SK-N-DZ (cell line): ENCODE results near the gene PIK3C2G.

Source experiments
- DNase-seq: peaks from one replicate; pipeline ENCODE4 v3.0.0-alpha.2; 2015; ENCODE audit warnings: low spot score

The PIK3C2G gene

DNA sequence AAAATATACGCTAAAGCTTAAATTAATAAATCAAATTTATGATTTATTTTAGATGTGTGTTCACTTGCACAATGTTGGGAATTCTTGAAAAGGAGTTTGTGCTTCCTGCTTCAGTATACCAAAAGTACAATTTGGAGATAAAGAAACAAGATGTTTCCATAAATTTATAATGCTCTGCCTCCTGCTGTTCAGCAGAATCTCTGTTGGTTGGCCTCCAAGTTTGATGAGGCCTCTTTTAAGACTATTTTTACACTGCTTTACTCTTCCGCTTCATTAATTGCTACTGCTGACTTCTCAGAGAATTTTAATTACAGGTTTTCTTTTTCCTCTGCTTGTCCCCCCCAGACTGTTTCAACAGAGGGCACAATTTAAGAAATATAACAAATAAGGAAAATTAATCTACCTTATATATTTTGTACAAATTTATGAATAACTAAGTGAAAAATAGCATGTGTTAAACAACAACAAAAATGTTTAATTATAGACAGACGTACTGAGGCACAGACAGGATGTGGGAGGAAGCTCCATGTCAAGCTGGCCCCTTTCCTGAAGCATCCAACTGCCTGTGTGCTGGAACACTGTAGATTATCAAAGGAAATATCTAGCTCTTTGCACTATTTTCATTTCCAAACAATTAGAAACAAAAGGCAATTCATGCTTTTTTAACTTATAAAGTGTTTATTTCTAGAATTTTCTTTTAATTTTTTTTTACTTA is 83.9 kb downstream of the PIK3C2G start:
- no peak for DNase-seq

DNA sequence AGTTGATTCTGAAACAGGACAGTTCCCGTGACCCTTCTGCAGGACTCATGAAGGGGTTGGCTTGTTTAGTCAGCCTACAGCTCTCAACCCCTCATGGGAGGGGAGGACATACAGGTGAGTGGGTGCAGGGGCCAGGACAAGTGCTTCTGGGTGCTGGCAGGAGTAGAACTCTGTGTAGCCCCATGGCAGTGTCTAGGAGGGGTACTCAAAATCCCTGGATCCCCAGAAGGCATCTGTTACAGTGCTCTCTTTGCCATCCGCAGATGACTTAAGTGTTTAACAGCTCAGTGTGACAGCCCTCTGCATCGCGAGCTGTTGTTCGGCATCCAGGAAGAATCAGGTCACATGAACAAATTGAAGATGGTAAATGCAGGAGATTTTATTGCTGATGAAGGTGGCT is 91.0 kb downstream of the PIK3C2G start:
- DNase-seq: no peak

DNA sequence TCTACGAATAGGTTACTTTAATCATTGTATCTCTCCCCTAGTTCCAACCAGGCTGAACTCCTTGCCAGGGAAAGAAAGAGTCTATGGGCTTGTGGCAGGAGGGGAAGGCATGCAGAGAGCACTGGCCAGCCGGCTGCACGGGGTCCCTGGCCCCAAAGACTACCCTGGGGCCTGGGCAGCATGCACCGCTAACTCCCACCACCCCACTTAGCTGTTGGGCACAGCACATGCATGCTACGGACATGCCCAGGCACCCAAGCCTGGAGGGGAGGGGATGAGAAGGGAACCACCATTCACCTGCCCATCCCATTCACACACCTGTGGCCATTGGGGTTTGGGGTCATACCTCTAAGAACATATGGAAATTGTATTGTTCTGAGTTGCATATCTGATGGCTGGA is 94.1 kb downstream of the PIK3C2G start:
- no peak for DNase-seq

DNA sequence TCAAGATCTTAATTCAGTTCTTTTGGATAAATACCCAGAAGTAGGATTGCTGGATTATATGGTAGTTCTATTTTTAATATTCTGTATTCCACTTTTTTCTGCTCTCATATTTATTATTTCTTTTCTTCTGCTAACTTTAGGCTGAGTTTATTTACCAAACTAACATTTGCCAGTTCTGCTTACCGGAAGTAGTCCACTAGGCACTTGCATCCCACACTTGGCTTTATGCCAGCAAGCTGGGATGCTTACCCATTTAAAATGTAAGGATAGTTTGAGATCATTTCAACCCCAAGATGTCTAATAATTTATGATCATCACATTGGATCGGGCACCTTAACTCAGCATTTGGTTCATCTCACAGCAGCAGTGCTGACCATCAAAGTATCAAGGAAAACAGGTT is 96.8 kb downstream of the PIK3C2G start:
- no peak for DNase-seq

DNA sequence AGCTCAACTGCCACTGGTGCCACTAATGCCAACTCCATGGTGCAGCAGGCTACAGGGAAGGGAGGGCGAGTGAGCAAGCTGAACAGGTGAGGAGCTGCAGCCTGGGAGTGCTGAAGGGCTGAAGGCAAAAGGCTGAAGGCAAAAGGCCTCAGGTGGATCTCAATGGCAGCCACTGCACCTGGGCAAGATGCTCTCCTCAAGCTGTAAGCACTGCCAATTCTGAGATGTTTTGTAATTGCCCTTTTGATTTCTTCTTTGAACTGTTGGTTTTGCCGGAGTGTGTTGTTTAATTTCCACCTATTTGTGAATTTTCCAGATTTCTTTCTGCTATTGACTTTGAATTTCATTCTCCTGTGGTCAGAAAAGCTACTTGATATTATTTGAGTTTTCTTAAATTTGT is 97.6 kb downstream of the PIK3C2G start:
- no peak for DNase-seq

DNA sequence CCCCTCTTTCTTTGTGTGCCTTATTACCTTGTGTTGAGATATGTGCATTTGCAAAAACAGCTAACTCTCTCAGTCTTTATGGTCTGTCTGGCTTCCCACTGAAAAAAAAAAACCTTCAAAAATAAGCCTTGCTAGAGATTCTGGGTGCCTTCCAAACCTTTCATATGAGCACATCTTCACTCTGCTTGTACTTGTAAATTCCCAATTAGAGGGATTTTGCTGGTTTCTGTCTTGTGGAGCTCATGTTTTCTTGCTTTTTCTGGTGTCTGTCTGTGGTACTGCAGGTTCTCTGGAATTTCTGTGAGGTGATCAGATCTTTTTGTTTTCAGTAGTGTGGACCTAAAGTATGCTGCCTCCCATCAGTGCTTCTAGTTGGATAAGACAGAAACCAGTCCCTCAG is 100.1 kb downstream of the PIK3C2G start:
- DNase-seq: no peak

DNA sequence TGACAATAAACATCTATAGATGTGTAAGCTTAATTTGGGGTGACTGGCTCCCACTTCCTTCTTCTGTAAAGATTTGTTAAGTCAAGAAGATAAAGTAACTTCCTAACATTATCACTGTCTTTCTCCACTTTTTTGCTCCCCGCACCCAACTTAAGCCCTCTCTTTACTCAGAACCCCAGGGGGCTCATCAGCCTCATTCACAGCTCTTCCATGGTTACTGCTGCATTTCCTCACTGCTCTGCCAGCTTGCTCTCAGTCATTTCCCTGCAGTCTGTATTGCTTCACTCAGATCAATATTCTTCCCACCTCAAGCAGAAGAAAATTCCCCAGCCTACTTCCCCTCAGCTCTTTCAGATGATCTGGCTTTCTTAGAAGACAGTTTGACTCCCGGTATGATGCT is 102.0 kb downstream of the PIK3C2G start:
- no peak for DNase-seq

DNA sequence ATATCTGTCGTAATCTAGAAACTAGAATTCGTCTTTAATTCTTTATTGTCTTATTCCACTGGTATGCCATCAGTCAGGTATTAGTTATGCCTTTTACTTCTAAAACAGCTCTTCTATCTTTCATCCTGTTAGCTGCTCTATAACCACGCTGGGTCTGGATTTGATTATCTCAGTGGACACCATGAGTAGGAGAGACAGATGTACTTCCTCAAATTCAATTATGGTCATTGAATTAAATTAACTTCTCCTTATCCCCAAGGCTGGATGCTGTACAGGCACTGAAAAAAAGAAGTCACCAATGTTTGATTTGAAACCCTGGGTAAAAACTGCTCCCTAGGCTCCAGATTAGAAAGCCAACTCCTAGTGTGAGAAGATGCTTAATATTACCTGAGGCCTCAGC is 107.3 kb downstream of the PIK3C2G start:
- DNase-seq: peak; percentile 99

DNA sequence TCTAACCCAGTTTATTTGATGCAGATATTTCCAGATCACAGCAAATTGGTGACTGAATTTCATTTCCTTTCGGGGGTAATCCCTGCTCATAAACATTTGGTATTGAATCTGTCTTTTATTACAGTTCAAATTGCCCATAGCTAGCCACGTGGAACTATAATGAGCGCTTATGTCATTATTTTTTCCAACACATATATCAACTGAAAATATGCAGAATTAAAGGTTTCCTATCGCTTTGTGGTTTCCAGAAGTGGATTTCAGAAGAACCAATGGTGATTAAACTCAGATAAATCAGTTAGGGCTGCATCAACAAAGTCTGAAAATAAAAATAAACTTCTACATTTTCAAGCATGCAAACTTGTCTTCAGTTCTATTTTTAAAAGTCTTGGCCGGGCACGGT is 111.9 kb downstream of the PIK3C2G start:
- no peak for DNase-seq

DNA sequence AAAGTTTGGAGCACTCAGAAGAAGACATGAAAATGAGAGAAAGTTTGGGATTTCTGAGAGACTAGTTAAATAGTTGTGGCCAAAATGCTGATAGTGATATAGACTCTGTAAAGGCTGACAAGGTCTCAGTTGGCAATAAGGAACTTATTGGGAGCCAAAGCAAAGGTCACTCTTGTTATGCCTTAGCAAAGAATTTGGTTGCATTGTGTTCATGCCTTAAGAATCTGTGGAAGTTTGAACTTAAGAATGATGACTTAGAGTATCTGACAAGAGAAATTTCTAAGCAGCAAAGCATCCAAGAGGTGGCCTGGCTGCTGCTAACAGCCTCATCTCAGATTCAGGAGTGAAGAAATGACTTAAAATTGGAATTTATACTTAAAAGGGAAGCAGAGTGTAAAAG is 113.8 kb downstream of the PIK3C2G start:
- no peak for DNase-seq

DNA sequence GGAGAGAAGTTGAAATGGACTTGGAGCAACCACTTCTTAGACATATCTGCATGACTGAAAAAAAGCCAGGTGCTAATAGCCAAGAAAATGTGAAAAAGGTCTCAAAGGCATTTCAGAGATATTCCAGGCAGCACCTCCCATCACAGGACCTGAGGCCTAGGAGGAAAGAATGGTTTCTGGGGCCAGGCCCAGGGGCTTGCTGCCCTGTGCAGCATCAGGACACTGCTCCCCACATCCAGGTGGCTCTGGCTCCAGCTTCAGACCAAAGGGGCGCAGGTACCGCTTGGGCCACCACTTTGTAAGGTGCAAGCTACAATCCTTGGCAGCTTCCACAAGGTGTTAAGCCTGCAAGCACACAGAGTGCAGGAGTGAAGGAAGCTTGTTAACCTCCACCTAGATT is 114.3 kb downstream of the PIK3C2G start:
- DNase-seq: no peak

DNA sequence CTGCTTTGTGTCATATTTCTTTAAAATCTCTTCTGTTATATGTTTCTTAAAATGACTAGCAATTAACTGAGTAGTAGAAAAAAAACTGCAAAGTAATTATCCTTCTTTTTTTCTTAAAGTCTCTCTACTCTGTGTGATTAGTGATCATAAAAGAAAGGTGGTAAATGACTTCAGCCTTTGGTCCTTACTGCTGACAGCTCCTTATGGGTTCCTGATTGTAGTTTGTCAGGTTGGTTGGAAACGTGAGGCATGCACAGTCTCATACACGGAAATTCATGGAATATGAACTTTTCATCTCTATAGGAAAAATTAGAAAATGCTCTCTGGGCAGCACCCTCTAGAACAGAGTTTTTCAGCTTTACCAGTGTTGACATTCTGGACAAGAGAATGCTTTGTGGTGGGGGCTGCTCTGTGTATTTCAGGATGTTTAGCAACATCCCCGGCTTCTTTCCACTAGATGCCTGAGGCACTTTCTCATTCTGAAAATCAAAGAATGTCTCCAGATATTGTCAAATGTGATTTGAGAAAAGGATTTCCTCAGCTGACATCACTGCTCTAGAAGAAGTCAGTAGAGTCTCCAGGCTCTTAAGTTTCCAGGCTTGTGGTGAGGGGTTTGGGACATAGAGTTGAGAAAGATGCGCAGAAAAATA is 121.0 kb downstream of the PIK3C2G start:
- DNase-seq: no peak

DNA sequence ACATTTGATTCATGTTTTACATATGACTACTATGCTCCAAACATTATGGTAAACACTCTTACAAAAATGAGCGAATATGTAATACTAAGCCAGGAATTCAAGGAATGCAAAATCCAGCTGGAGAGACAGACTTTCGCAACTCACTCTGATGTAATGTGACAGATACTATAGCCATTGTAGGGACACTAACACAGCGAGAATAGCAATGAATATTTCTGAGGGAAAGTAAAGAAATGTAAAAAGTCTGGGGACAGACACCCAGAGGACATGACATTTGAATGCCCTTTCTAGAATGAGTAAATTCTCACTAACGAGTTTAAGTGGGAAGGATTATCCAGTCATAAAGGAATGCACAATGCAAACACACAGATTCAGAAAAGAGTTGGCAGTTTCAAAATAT is 121.9 kb downstream of the PIK3C2G start:
- DNase-seq: no peak

DNA sequence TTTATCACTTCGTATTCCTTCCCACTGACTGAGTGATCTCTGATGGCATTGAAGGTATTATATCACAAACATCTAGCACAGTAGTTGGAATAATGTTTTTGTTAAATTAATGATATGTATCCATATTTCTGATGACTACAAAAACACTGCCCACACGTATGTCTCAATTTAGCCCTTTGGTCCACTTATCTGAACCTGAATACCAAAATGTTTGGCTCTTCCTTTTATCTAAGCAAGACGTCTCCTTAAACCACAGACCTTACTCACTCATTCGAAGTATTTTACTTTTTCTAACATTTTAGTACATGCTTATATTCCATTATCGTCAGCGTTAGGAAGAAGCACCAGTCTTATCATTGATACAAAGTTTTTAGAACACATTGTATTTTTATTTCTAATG is 126.4 kb downstream of the PIK3C2G start:
- no peak for DNase-seq

DNA sequence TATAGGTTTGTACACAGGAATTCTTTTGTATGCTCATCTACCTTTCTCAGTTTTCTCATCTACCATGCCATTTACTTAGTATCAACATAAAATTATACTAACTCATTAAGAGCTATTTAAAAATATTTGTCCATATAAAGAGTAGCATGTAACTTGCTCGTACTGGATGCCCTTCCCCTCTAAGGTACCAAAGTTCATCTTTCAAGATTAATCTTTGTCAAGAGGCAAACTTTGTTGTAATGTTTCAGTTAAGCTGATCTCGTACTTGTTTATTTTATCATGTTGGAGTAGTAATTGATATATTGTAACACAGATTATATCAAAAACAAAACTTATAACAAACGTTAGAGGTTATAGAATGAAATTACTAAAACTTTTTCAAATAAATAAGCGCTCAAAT is 128.5 kb downstream of the PIK3C2G start:
- no peak for DNase-seq

DNA sequence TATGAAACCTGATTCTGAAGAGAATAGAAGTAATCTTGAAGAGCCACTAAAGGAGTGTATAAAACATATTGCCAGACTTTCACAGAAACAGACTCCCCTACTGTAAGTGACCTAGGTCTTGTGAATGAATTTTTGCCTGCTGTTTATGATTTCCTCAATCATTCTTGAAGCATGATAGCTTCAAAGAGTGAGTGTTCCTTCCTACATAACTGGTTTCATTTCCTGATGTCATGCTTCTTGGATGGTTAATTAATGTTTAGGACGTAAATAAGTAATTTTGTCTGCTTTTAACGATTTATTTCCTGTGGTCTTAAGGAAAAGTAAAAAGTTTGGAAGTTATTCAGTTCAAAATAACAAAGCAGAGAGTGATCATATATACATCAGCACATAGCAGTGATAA is 129.8 kb downstream of the PIK3C2G start:
- no peak for DNase-seq

DNA sequence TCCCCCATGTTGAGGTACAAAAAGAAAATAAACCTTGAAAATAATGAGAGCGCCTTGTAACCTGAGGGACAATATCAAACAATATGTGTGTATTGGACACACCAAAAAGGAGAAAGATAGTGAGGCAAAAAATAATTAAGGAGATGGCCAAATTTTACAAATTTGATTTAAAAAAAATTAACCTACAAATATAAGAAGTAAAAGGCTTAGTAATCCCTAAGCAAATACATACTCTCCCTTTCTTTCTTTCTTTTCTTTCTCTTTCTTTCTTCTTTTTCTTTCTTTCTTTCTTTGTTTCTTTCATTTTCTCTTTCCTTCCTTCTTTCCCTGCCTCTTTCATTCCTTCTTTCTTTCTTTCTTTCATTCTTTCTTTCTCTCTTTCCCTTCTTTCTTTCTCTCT is 133.4 kb downstream of the PIK3C2G start:
- no peak for DNase-seq

DNA sequence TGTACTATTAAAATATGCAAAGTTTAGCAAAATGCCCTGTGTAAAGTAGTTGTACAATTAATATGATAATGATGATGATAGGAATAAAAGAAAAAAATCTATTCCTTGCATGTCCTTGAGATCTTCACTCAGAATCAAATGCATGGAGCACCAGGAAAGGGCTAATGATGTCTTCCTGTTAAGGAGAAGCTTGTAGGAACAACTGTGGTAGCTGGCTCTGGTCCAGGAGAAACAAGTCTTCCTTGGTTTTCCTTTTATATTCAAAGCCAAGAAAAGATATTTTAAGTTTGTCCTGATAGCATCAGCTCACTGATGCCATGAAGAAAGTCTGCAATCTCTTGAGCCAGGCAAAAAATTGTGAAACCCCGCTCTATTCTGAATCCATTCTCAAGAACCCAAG is 138.9 kb downstream of the PIK3C2G start:
- DNase-seq: no peak

DNA sequence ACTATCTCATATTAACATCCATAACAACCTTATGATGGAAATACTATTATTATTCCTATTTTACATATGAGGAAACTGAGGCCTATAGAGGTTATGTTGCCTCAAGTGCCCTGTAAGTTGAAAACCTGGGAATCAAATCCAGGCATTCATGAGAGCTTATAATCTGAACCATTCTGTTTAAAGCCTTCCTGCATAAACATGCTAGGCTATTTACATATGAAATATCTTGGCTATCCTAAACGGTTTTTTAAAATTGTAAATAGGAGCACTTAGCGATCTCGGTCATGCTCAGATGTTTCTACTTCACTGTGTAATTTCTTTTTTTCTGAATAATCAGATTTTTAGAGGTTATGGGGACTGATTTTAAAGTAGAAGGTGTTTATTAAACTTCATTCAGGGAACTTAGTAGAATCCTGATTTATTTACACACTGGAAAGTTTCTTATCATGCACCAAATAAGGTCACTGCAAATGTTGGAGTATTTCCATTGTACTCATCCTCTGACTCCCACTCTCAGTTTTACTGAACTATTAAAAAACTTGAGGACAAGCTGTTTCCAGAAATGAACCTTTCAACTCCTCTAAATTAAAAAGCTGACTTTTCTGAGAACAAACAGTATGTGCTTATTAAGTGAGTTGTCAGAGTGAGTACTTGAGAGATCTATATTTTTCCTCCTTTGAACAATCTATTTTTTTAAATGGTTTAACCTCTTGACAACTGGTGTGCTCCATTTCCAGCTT is 141.7 kb downstream of the PIK3C2G start:
- no peak for DNase-seq

DNA sequence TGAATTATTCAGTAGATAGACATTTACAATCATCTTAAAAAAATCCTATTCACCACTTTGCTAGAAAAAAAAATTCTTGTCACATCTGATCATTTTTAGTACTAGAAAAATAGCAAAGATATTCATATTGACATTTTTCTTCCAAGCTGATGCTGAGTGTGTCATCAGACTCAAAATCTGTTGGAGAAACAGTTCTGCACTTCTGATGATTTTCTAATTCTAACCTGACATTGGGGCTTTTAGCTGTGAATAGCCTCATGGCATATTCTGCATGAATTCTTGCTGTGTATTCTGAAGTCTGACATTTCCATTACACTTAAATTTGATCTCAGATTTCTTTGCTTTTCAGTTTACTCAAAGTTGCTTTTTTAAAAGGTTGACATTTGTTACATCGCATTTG is 150.1 kb downstream of the PIK3C2G start:
- DNase-seq: no peak

DNA sequence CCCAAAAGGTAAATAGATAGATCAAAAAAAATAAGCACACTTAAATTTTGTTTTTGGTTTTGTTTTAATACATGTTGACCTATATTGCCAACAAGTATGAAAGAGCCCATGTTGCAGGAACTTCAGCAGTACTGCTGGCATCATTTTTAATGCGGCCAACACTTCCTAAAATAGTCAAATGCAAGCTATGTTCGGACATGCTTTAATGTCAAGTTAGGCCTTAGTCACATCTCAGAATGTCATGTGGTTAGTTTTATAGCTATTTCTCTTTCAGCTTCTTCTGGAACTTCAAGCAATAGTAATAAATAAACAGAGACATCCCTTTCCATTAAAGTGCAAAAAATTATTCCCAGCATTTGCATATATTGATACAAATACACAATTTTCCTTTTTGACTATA is 153.4 kb downstream of the PIK3C2G start:
- DNase-seq: no peak

DNA sequence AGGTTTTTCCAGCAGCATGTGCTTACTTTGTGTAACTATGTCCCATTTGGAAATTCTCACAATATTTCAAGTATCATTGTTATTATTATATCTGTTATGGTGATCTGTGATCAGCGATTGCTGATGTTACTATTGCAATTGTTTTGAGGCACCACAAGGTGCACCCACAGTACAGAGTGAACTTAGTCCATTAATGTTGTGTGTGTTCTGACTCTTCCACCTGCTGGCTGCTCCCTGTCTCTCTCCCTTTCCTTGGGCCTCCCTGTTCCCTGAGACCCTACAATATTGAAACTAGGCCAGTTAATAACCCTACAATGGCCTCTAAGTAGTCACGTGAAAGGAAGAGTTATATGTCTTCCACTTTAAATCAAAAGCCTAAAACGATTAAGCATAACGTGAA is 153.9 kb downstream of the PIK3C2G start:
- DNase-seq: no peak

DNA sequence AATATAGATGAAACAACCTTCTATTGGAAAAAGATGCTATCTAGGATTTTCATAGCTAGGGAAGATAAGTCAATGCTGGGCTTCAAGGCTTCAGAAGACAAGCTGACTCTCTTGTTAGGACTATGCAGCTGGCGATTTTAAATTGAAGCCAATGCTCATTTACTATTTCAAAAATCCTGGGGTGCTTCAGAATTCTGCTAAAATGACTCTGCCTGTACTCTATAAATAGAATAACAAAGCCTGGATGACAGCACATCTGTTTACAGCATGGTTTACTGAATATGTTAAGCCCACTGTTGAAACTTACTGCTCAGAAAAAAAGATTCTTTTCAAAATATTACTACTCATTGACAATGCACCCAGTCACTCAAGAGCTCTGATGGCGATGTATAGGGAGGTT is 155.1 kb downstream of the PIK3C2G start:
- no peak for DNase-seq
